GM23338 (cell line): ENCODE measurements around the gene LCE1E. TPM values are rescaled to one million over a fixed set of nuclear protein-coding genes. Genes with fewer than 3 reads are reported as not detected.
A peak's percentile ranks its signal among the peaks of the same experiment; 100 is the strongest.

Source experiments
- ATAC-seq: fragments of 200-7000 bp; cut with Tn5 transposase; 3 replicates; pipeline ENCODE4 v1.9.1; 2020
- DNase-seq: peaks from one replicate; pipeline ENCODE4 v3.0.0-alpha.2; 2015; ENCODE audit warnings: low spot score
- H2AFZ ChIP-seq: fragments of 200-600 bp; sonication (generic); 2 replicates; pipeline ENCODE4 v1.8.0; 2016; ENCODE audit warnings: antibody characterized with exemption, mild to moderate bottlenecking, moderate library complexity
- H3F3A ChIP-seq: fragments of 200-600 bp; sonication (generic); replicated peaks from 2 replicates; pipeline ENCODE4 v1.8.0; 2017; ENCODE audit warnings: antibody characterized with exemption, mixed run types, low read depth
- H3K27ac ChIP-seq: fragments of 200-600 bp; sonication (generic); 2 replicates; pipeline ENCODE4 v1.6.1; 2016; ENCODE audit warnings: low read depth
- H3K27me3 ChIP-seq: fragments of 200-600 bp; sonication (generic); 2 replicates; pipeline ENCODE4 v1.8.0; 2016; ENCODE audit warnings: mild to moderate bottlenecking, mixed run types, moderate library complexity; ENCODE audit not compliant: insufficient read depth
- H3K36me3 ChIP-seq: fragments of 200-600 bp; sonication (generic); 2 replicates; pipeline ENCODE4 v1.8.0; 2016; ENCODE audit warnings: mild to moderate bottlenecking; ENCODE audit not compliant: insufficient read depth
- H3K4me1 ChIP-seq: fragments of 200-600 bp; sonication (generic); 2 replicates; pipeline ENCODE4 v1.8.0; 2016; ENCODE audit warnings: mild to moderate bottlenecking, moderate library complexity; ENCODE audit not compliant: insufficient read depth
- H3K4me2 ChIP-seq: fragments of 200-600 bp; sonication (generic); 2 replicates; pipeline ENCODE4 v1.7.1; 2017; ENCODE audit warnings: mixed run types
- H3K4me3 ChIP-seq: fragments of 200-600 bp; sonication (generic); 2 replicates; pipeline ENCODE4 v1.6.1; 2016; ENCODE audit warnings: mixed run types
- H3K79me2 ChIP-seq: fragments of 200-600 bp; sonication (generic); replicated peaks from 2 replicates; pipeline ENCODE4 v1.8.0; 2017; ENCODE audit warnings: mild to moderate bottlenecking; ENCODE audit not compliant: insufficient read depth
- H3K9me2 ChIP-seq: fragments of 200-600 bp; sonication (generic); 2 replicates; pipeline ENCODE4 v1.8.0; 2017; ENCODE audit not compliant: insufficient read depth
- H4K20me1 ChIP-seq: fragments of 200-600 bp; sonication (generic); replicated peaks from 2 replicates; pipeline ENCODE4 v1.8.0; 2017; ENCODE audit warnings: mild to moderate bottlenecking; ENCODE audit not compliant: insufficient read depth
- H3K27ac Mint-ChIP-seq: 2 replicates; pipeline ENCODE4 v1.8.0; 2020; ENCODE audit warnings: inconsistent platforms, mild to moderate bottlenecking, moderate library complexity, mixed read lengths
- H3K27me3 Mint-ChIP-seq: 3 replicates; pipeline ENCODE4 v1.8.0; 2022; ENCODE audit warnings: low read depth, mild to moderate bottlenecking, moderate library complexity, mixed read lengths, inconsistent platforms; ENCODE audit not compliant: insufficient read depth, poor library complexity
- H3K36me3 Mint-ChIP-seq: 3 replicates; pipeline ENCODE4 v1.8.0; 2021; ENCODE audit warnings: low read depth, mild to moderate bottlenecking, inconsistent platforms, moderate library complexity, mixed read lengths
- H3K4me1 Mint-ChIP-seq: 3 replicates; pipeline ENCODE4 v1.8.0; 2020; ENCODE audit warnings: mild to moderate bottlenecking, inconsistent platforms, mixed read lengths
- H3K4me3 Mint-ChIP-seq: 3 replicates; pipeline ENCODE4 v1.8.0; 2021; ENCODE audit warnings: moderate library complexity, mild to moderate bottlenecking, inconsistent platforms, mixed read lengths
- H3K9me3 Mint-ChIP-seq: 3 replicates; pipeline ENCODE4 v1.8.0; 2020; ENCODE audit warnings: moderate library complexity, mild to moderate bottlenecking, inconsistent platforms, mixed read lengths
- CREB1 ChIP-seq: fragments of 250-450 bp; sonication (Bioruptor Pico); IDR thresholded peaks from 2 replicates; pipeline ENCODE4 v1.5.0; 2020; ENCODE audit warnings: low read depth, mild to moderate bottlenecking, moderate library complexity
- EZH2 ChIP-seq: fragments of 200-600 bp; sonication (generic); IDR thresholded peaks from one replicate; pipeline ENCODE4 v1.8.0; 2017; ENCODE audit warnings: antibody characterized with exemption, mild to moderate bottlenecking, low read depth; ENCODE audit not compliant: unreplicated experiment
- JUNB ChIP-seq: IDR thresholded peaks from one replicate; pipeline ENCODE4 v1.6.1; 2016; ENCODE audit warnings: antibody characterized with exemption; ENCODE audit not compliant: unreplicated experiment
- NANOG ChIP-seq: IDR thresholded peaks from 2 replicates; pipeline ENCODE4 v1.6.1; 2016; ENCODE audit warnings: antibody characterized with exemption, borderline replicate concordance
- REST ChIP-seq: IDR thresholded peaks from one replicate; pipeline ENCODE4 v1.6.1; 2018; ENCODE audit warnings: antibody characterized with exemption; ENCODE audit not compliant: unreplicated experiment
- ZNF114 ChIP-seq: fragments of 250-450 bp; sonication (Bioruptor Pico); IDR thresholded peaks from 2 replicates; pipeline ENCODE4 v1.5.0; 2020; ENCODE audit warnings: mild to moderate bottlenecking, moderate library complexity
- polyA plus RNA-seq: library from polyadenylated mRNA; unstranded; fragments of >200 nt; fragmentation: Nextera tagmentation; extraction: Ambion mirVana; gene quantifications from 2 replicates; pipeline ENCODE4 v1.2.1, GENCODE V29; 2016
- total RNA-seq: library from RNA; depleted of rRNA; stranded (reverse); fragments of >200 nt; shearing (Covaris generic); gene quantifications from 2 replicates; pipeline ENCODE4 v1.2.3, GENCODE V29; 2014
- TF ChIP-seq, protein P1 (sequence below): fragments of 250-450 bp; sonication (Bioruptor Pico); IDR thresholded peaks from 2 replicates; pipeline ENCODE4 v1.5.0; 2020; ENCODE audit warnings: mild to moderate bottlenecking, moderate library complexity
- TF ChIP-seq, protein P2 (sequence below): IDR thresholded peaks from 2 replicates; pipeline ENCODE4 v1.6.1; 2016; ENCODE audit warnings: antibody characterized with exemption
- TF ChIP-seq, protein P3 (sequence below), 2 experiments: fragments of 200-600 bp in 1 of 2; sonication (generic) in 1 of 2; conservative IDR thresholded peaks; 2 replicates each; pipeline versions ENCODE4 v1.5.1 to v1.6.1; 2016 to 2017; ENCODE audit warnings: antibody characterized with exemption in 2 of 2, low read depth in 2 of 2, mild to moderate bottlenecking in 2 of 2, moderate library complexity in 1 of 2

The LCE1E gene
- total and polyA plus RNA-seq, 2 experiments from 2014 or later: not detected

- TF ChIP-seq, protein P1, sequence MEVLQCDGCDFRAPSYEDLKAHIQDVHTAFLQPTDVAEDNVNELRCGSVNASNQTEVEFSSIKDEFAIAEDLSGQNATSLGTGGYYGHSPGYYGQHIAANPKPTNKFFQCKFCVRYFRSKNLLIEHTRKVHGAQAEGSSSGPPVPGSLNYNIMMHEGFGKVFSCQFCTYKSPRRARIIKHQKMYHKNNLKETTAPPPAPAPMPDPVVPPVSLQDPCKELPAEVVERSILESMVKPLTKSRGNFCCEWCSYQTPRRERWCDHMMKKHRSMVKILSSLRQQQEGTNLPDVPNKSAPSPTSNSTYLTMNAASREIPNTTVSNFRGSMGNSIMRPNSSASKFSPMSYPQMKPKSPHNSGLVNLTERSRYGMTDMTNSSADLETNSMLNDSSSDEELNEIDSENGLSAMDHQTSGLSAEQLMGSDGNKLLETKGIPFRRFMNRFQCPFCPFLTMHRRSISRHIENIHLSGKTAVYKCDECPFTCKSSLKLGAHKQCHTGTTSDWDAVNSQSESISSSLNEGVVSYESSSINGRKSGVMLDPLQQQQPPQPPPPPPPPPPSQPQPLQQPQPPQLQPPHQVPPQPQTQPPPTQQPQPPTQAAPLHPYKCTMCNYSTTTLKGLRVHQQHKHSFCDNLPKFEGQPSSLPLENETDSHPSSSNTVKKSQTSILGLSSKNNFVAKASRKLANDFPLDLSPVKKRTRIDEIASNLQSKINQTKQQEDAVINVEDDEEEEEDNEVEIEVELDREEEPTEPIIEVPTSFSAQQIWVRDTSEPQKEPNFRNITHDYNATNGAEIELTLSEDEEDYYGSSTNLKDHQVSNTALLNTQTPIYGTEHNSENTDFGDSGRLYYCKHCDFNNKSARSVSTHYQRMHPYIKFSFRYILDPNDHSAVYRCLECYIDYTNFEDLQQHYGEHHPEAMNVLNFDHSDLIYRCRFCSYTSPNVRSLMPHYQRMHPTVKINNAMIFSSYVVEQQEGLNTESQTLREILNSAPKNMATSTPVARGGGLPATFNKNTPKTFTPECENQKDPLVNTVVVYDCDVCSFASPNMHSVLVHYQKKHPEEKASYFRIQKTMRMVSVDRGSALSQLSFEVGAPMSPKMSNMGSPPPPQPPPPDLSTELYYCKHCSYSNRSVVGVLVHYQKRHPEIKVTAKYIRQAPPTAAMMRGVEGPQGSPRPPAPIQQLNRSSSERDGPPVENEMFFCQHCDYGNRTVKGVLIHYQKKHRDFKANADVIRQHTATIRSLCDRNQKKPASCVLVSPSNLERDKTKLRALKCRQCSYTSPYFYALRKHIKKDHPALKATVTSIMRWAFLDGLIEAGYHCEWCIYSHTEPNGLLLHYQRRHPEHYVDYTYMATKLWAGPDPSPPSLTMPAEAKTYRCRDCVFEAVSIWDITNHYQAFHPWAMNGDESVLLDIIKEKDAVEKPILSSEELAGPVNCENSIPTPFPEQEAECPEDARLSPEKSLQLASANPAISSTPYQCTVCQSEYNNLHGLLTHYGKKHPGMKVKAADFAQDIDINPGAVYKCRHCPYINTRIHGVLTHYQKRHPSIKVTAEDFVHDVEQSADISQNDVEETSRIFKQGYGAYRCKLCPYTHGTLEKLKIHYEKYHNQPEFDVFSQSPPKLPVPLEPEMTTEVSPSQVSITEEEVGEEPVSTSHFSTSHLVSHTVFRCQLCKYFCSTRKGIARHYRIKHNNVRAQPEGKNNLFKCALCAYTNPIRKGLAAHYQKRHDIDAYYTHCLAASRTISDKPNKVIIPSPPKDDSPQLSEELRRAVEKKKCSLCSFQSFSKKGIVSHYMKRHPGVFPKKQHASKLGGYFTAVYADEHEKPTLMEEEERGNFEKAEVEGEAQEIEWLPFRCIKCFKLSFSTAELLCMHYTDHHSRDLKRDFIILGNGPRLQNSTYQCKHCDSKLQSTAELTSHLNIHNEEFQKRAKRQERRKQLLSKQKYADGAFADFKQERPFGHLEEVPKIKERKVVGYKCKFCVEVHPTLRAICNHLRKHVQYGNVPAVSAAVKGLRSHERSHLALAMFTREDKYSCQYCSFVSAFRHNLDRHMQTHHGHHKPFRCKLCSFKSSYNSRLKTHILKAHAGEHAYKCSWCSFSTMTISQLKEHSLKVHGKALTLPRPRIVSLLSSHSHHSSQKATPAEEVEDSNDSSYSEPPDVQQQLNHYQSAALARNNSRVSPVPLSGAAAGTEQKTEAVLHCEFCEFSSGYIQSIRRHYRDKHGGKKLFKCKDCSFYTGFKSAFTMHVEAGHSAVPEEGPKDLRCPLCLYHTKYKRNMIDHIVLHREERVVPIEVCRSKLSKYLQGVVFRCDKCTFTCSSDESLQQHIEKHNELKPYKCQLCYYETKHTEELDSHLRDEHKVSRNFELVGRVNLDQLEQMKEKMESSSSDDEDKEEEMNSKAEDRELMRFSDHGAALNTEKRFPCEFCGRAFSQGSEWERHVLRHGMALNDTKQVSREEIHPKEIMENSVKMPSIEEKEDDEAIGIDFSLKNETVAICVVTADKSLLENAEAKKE (CRISPR knock-in tag): no peak
- no peak for TF ChIP-seq ZNF114 (CRISPR knock-in tag)
- no peak for TF ChIP-seq NANOG
- TF ChIP-seq, protein P2, sequence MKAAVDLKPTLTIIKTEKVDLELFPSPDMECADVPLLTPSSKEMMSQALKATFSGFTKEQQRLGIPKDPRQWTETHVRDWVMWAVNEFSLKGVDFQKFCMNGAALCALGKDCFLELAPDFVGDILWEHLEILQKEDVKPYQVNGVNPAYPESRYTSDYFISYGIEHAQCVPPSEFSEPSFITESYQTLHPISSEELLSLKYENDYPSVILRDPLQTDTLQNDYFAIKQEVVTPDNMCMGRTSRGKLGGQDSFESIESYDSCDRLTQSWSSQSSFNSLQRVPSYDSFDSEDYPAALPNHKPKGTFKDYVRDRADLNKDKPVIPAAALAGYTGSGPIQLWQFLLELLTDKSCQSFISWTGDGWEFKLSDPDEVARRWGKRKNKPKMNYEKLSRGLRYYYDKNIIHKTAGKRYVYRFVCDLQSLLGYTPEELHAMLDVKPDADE: no peak
Observed at GRCh38 chr1:152776361-152776760, 9.7 kb upstream of the LCE1E start (continued).

GRCh38 chr1:152777510-152778137 lies 8.4 kb upstream of the LCE1E start:
- Mint-ChIP-seq H3K36me3 (no peaks in the 10 kb centered on the region), H3K27me3 (peaks cover 8% of the 10 kb centered on the region), H3K4me3 (no peak overlapping the region), H3K4me1 (no peaks in the 10 kb centered on the region), H3K27ac (no peak overlapping the region), H3K9me3 (peaks cover 5% of the 10 kb centered on the region; the same call in 2 of the 3 replicates)
- Histone ChIP-seq H3K36me3 (no peaks in the 10 kb centered on the region), H3K4me1 (no peaks in the 10 kb centered on the region), H3K4me2 (no peak overlapping the region), H3K4me3 (no peak overlapping the region), H3K9me2 (peaks cover 2% of the 10 kb centered on the region; the same call in 1 of the 2 replicates), H2AFZ (peak overlapping the region; percentile 74; the same call in 1 of the 2 replicates), H3F3A (no peaks in the 10 kb centered on the region), H3K27me3 (no peaks in the 10 kb centered on the region), H3K27ac (no peak overlapping the region), H4K20me1 (no peaks in the 10 kb centered on the region), H3K79me2 (no peaks in the 10 kb centered on the region)
- no peak for TF ChIP-seq NANOG
- no peak for TF ChIP-seq REST
- no peak for TF ChIP-seq JUNB
- TF ChIP-seq, protein P3, sequence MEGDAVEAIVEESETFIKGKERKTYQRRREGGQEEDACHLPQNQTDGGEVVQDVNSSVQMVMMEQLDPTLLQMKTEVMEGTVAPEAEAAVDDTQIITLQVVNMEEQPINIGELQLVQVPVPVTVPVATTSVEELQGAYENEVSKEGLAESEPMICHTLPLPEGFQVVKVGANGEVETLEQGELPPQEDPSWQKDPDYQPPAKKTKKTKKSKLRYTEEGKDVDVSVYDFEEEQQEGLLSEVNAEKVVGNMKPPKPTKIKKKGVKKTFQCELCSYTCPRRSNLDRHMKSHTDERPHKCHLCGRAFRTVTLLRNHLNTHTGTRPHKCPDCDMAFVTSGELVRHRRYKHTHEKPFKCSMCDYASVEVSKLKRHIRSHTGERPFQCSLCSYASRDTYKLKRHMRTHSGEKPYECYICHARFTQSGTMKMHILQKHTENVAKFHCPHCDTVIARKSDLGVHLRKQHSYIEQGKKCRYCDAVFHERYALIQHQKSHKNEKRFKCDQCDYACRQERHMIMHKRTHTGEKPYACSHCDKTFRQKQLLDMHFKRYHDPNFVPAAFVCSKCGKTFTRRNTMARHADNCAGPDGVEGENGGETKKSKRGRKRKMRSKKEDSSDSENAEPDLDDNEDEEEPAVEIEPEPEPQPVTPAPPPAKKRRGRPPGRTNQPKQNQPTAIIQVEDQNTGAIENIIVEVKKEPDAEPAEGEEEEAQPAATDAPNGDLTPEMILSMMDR (conservative IDR thresholded peaks at IDR 0.05; ENCODE audit: low read depth in 2 of 2): peak; percentile 70 to 71
- no peak for TF ChIP-seq CREB1 (CRISPR knock-in tag)
- no peak for TF ChIP-seq EZH2
- ATAC-seq: peak; percentile 86
- DNase-seq: peak; percentile 81
